ENCODE results near the gene NXPH4.

NXPH4 gene

DNA sequence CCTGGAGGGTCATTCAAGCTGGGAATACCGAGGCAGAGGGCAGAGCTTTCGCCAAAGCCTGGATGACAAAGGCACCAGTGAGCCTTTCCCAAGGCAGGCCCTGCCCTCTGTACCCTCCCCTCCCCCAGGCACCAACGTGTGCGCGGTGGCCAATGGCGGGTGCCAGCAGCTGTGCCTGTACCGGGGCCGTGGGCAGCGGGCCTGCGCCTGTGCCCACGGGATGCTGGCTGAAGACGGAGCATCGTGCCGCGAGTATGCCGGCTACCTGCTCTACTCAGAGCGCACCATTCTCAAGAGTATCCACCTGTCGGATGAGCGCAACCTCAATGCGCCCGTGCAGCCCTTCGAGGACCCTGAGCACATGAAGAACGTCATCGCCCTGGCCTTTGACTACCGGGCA is 31.2 kb upstream of the NXPH4 start:
- DNase-seq, result no peak

DNA sequence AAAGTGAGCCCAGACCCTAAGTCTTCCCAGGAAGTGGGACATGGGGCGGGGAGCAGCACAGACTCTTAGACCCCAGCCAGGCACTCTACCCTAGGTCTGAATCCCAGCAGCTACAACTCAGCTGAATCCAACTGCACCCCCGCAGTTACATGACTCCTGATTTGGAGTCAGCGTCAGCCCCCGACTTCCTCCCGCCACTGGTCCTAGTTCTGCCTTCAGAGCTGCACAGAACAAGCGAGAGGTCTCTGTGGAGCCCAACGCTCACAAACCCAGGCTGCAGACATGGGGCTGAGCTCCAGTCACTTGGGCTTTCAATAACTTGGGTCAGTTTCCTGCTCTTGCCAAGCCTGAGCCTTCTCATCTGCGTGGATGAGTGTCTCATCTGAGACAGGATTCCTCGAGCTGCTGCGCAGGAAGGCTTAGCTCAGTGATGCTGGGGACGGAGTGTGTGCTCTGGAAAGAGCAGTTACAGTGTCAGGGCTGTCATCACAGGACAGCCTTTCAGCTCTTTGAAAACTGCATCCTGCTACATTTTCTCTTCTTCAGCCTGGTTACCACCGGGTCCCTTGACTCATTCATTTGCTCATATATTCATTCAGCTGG is 30.6 kb upstream of the NXPH4 start:
- DNase-seq, result no peak

- DNase-seq, result no peak
These were observed 29.1 kb upstream of the NXPH4 start for GRCh38 chr12:57187222-57188089.

- no peak for DNase-seq
These were observed 28.5 kb upstream of the NXPH4 start for GRCh38 chr12:57188090-57188425.

DNA sequence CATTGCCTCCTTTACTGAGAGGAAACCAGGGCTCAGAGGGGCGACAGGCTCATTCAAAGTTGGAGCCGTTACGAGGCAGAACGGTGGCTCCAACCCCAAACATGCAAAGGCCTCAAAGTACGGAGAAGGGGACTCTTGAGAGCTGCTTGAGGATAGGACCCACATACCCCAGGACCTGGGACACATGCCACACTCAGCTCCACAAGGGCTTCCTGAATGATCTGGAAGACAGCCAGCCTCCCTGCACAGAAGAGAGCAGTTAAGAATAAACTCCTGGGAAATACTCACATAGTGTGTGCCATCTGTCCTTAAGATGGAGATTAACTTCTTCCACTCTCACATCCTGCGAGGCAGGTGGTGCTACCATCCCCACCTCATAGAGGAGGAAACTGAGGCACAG is 26.6 kb upstream of the NXPH4 start:
- no peak for DNase-seq

DNA sequence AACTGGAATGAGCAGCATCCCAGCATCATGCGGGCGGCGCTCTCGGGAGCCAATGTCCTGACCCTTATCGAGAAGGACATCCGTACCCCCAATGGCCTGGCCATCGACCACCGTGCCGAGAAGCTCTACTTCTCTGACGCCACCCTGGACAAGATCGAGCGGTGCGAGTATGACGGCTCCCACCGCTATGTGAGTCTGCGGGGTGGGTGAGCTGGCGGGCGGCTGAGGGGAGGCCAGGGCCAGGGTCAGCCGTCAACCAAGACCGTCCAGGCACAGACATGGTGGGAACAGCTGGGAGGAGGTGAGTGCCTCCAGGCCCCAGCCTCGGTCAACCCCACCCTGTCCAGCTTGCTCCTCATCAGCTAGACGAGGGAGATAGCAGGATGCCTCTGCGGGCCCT is 25.8 kb upstream of the NXPH4 start:
- DNase-seq, result no peak

- no peak for DNase-seq
These were observed 25.2 kb upstream of the NXPH4 start for GRCh38 chr12:57191410-57191809.

DNA sequence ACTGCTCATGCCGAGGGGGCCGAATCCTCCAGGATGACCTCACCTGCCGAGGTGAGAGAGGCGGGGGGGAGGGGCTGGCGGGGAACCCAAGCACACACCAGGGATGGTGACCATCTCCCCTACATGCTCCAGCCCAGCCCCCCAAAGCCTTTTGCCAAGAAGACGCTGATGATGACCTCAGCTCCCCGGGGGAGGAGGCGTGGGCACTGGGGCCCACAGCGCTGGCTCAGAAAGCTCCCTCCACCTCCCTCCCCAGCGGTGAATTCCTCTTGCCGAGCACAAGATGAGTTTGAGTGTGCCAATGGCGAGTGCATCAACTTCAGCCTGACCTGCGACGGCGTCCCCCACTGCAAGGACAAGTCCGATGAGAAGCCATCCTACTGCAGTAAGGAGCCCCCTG is 23.7 kb upstream of the NXPH4 start:
- no peak for DNase-seq

- no peak for DNase-seq
These were observed 22.8 kb upstream of the NXPH4 start for GRCh38 chr12:57193706-57194245.

- no peak for DNase-seq
These were observed 22.3 kb upstream of the NXPH4 start for GRCh38 chr12:57194253-57194652.

DNA sequence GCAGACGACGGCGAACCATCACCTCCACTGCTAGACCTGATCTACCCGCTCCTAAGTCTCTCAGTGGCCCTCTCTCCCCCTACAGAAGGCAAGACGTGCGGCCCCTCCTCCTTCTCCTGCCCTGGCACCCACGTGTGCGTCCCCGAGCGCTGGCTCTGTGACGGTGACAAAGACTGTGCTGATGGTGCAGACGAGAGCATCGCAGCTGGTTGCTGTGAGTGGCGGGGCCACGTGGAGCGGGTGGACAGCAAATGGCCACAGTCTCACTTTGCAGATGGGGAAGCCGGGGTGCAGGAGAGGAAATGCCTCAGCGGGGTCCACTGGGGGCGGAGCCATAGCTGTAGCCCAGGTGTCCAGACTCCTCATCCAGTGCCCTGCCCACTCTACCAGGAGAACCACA is 21.4 kb upstream of the NXPH4 start:
- DNase-seq, result no peak

- no peak for DNase-seq
These were observed 20.8 kb upstream of the NXPH4 start for GRCh38 chr12:57195611-57196371.

- no peak for DNase-seq
These were observed 20.2 kb upstream of the NXPH4 start for GRCh38 chr12:57196439-57196838.

- no peak for DNase-seq
These were observed 19.6 kb upstream of the NXPH4 start for GRCh38 chr12:57196956-57197355.

GRCh38 chr12:57198329-57198728 is 18.3 kb upstream of the NXPH4 start:
- DNase-seq, result no peak

DNA sequence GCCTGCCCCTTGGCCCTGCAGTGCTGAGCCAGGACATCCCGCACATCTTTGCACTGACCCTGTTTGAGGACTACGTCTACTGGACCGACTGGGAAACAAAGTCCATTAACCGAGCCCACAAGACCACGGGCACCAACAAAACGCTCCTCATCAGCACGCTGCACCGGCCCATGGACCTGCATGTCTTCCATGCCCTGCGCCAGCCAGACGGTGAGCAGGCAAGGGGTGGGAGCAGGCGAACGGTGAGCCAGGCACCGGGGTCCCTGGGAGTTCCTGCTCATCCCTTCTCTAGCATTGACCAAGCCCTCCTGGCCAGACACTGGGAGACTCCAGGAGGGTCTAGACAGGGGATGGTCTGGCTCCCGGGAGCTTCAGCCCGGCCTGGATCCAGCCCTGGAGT is 17.4 kb upstream of the NXPH4 start:
- no peak for DNase-seq

- no peak for DNase-seq
These were observed 16.1 kb upstream of the NXPH4 start for GRCh38 chr12:57200497-57200896.

DNA sequence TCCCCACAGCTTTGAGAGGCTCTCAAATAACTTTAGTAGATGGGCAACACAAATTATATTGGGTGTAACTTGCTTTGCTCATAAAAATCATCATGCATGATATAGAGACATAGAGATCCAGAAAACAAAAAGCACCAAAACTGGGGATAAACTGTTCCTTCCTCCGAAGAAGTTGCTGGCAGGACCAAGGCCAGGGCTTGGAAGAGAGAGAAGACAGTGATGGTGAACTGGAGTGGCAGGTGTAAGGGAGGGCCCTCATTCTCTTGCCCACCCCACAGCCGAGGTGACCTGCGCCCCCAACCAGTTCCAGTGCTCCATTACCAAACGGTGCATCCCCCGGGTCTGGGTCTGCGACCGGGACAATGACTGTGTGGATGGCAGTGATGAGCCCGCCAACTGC is 15.4 kb upstream of the NXPH4 start:
- no peak for DNase-seq

DNA sequence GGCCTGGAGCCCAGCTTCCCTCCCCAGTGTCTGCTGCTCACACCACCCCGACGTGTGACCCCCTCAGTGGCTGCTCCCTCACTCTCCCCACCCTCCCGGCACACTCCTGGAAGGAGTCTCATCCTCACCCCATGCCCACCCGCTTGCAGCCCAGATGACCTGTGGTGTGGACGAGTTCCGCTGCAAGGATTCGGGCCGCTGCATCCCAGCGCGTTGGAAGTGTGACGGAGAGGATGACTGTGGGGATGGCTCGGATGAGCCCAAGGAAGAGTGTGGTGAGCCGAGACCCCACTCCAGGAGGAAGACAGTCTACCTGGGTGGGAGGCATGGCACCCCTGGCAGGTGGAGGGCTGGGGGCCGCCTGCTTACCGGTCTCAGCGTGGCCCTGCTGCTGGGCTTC is 15.0 kb upstream of the NXPH4 start:
- no peak for DNase-seq

DNA sequence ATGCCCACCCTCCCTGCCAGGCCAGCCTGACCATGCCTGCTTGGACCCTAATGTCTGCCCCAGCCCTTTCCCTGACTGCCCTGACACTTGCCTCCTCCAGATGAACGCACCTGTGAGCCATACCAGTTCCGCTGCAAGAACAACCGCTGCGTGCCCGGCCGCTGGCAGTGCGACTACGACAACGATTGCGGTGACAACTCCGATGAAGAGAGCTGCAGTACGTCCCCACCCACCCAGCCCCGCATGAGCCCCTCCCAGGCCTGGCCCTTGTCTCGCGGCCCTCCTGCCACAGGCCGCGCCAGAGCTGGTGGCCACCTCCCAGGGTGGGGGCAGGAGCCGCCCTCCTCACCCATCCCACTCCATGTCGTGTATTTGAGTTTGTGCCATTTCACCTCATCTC is 14.3 kb upstream of the NXPH4 start:
- no peak for DNase-seq

GRCh38 chr12:57203201-57203600 is 13.4 kb upstream of the NXPH4 start:
- no peak for DNase-seq

DNA sequence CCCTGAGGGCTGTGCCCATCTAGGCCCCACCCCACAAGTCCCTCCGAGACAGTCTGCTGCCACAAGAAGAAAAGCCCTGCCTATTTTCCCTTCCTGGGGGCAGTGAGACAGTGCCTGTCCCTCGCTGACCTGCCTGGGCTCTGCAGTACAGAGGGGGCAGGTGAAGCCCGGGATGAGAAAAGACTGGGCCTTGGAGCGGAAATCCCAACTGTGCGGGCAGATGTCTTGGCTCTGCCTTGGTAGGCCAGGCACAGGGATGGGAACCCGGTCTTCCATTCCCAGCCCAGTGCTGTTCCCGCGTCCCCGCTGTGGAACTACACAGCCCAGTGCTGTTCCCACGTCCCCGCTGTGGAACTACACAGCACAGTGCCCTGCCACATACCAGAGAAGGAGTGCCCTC is 12.8 kb upstream of the NXPH4 start:
- DNase-seq, result no peak

DNA sequence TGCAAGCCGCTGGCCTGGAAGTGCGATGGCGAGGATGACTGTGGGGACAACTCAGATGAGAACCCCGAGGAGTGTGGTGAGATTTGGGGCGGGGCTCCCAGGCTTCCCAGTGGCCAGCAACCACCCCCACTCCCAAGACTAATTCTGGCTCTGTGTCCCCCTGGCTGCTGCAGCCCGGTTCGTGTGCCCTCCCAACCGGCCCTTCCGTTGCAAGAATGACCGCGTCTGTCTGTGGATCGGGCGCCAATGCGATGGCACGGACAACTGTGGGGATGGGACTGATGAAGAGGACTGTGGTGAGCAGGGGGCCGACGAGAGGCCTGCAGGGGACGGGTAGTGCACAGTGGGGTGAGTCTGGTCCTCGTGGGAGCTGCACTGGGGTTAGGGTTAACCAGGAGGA is 12.1 kb upstream of the NXPH4 start:
- no peak for DNase-seq

DNA sequence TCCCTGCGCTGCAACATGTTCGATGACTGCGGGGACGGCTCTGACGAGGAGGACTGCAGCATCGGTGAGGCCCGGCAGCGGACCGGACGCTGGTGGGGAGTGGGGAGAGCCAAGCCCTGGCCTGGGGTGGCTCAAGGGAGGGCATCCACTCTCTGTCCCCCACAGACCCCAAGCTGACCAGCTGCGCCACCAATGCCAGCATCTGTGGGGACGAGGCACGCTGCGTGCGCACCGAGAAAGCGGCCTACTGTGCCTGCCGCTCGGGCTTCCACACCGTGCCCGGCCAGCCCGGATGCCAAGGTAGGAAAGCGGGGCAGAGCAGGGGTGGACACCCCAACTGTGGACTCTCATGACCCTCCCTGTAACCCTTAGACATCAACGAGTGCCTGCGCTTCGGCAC is 11.4 kb upstream of the NXPH4 start:
- DNase-seq, result no peak
